CD8-positive, alpha-beta memory T cell (primary cell): Measurements from ENCODE around the gene PAIP2B. TPM values are rescaled to one million over a fixed set of nuclear protein-coding genes. Genes with fewer than 3 reads are reported as not detected.
A peak's percentile ranks its signal among the peaks of the same experiment; 100 is the strongest.

Source experiments
- CTCF ChIA-PET: fragments of 350-600 bp; sonication (Branson Sonifier 250); formaldehyde crosslinking; loops from one replicate; lab custom pipeline; 2021; ENCODE audit warnings: antibody characterized with exemption; lab: Charles Lee
- POLR2A ChIA-PET: fragments of 350-600 bp; sonication (Branson Sonifier 250); formaldehyde crosslinking; loops from one replicate; lab custom pipeline; 2021; ENCODE audit warnings: antibody characterized with exemption; lab: Charles Lee
- DNase-seq, 5 donors: peaks; one replicate each; pipeline versions ENCODE4 v3.0.0 to v3.0.0-alpha.2; 2020 to 2022; ENCODE audit warnings: mixed read lengths in 1 of 5
- H3K27ac ChIP-seq: one replicate; pipeline ENCODE4 v1.7.0; 2013; ENCODE audit warnings: low read depth, mild to moderate bottlenecking, low read length, moderate library complexity
- H3K27me3 ChIP-seq: 2 replicates; pipeline ENCODE4 v1.7.0; 2013; ENCODE audit warnings: low read length, mild to moderate bottlenecking; ENCODE audit not compliant: insufficient read depth, poor library complexity, severe bottlenecking
- H3K36me3 ChIP-seq: 2 replicates; pipeline ENCODE4 v1.7.0; 2013; ENCODE audit warnings: mild to moderate bottlenecking, low read length, moderate library complexity; ENCODE audit not compliant: insufficient read depth
- H3K4me1 ChIP-seq: 2 replicates; pipeline ENCODE4 v1.7.0; 2013; ENCODE audit warnings: mild to moderate bottlenecking, low read length, moderate library complexity; ENCODE audit not compliant: insufficient read depth
- H3K4me3 ChIP-seq: 2 replicates; pipeline ENCODE4 v1.7.0; 2013; ENCODE audit warnings: mild to moderate bottlenecking, low read length
- H3K9me3 ChIP-seq: 2 replicates; pipeline ENCODE4 v1.7.0; 2013; ENCODE audit warnings: mild to moderate bottlenecking, low read length
- H3K27ac Mint-ChIP-seq, 8 donors: one replicate each; pipeline ENCODE4 v1.8.0; 2020 to 2021; ENCODE audit warnings: mixed read lengths in 8 of 8, mild to moderate bottlenecking in 6 of 8, inconsistent platforms in 3 of 8, moderate library complexity in 3 of 8
- H3K27me3 Mint-ChIP-seq, 2 donors: one replicate each; pipeline ENCODE4 v1.8.0; 2020 to 2021; ENCODE audit warnings: mixed read lengths in 2 of 2, mild to moderate bottlenecking in 1 of 2, moderate library complexity in 1 of 2
- H3K36me3 Mint-ChIP-seq, 3 donors: one replicate each; pipeline ENCODE4 v1.8.0; 2020 to 2021; ENCODE audit warnings: mixed read lengths in 3 of 3, inconsistent platforms in 1 of 3, mild to moderate bottlenecking in 1 of 3
- H3K4me1 Mint-ChIP-seq, 3 donors: one replicate each; pipeline ENCODE4 v1.8.0; 2020 to 2021; ENCODE audit warnings: mixed read lengths in 3 of 3, inconsistent platforms in 1 of 3, mild to moderate bottlenecking in 1 of 3
- H3K4me3 Mint-ChIP-seq, 7 donors: one replicate each; pipeline ENCODE4 v1.8.0; 2020 to 2021; ENCODE audit warnings: mixed read lengths in 7 of 7, mild to moderate bottlenecking in 6 of 7, moderate library complexity in 4 of 7, inconsistent platforms in 2 of 7
- H3K9me3 Mint-ChIP-seq, 5 donors: one replicate each; pipeline ENCODE4 v1.8.0; 2020 to 2022; ENCODE audit warnings: mixed read lengths in 5 of 5, mild to moderate bottlenecking in 3 of 5, moderate library complexity in 2 of 5, inconsistent platforms in 1 of 5
- polyA plus RNA-seq: library from polyadenylated mRNA; unstranded; fragments of 300-500 nt; fragmentation: Illumina TruSeq; gene quantifications from one replicate; pipeline ENCODE4 v1.2.3, GENCODE V29; 2021
- total RNA-seq, 2 experiments: library from RNA; stranded (reverse); gene quantifications; one replicate each; pipeline ENCODE4 v1.2.3, GENCODE V29; 2021

The PAIP2B gene
- total and polyA plus RNA-seq, 3 experiments from 2014 or later, result 2.1 to 2.3 (median 2.2) TPM

- no peaks in the 10 kb centered on the region for H3K9me3 ChIP-seq
- peaks cover 5% of the 10 kb centered on the region for H3K4me1 ChIP-seq
- no peak for DNase-seq
- H3K4me3 ChIP-seq, result no peak overlapping the region
- H3K4me3 Mint-ChIP-seq, result no peak overlapping the region
- no peaks in the 10 kb centered on the region for H3K36me3 ChIP-seq
- H3K9me3 Mint-ChIP-seq, result no peaks in the 10 kb centered on the region
- ChIA-PET POLR2A (no interaction called here), CTCF (interaction anchor here (1.5 kb wide), 1 partner anchor 12 kb away, joined by 4 read pairs; no protein-coding TSS in a partner anchor)
- no peak overlapping the region for H3K27ac Mint-ChIP-seq
- peaks cover 7 to 9% (median 8%) of the 10 kb centered on the region in 3 donors for H3K4me1 Mint-ChIP-seq
- no peak overlapping the region for H3K27ac ChIP-seq
- H3K36me3 Mint-ChIP-seq, result no peaks in the 10 kb centered on the region
- H3K27me3 Mint-ChIP-seq, result peaks cover 6 to 12% of the 10 kb centered on the region in 2 donors
- no peaks in the 10 kb centered on the region for H3K27me3 ChIP-seq
Observed at GRCh38 chr2:71156573-71156972, 70.3 kb downstream of the PAIP2B start.

GRCh38 chr2:71155846-71156245 is 71.1 kb downstream of the PAIP2B start:
- Histone ChIP-seq H3K4me1 (peaks cover 5% of the 10 kb centered on the region), H3K4me3 (no peak overlapping the region), H3K36me3 (no peaks in the 10 kb centered on the region), H3K9me3 (no peaks in the 10 kb centered on the region), H3K27ac (no peak overlapping the region), H3K27me3 (no peaks in the 10 kb centered on the region)
- Mint-ChIP-seq H3K27ac (no peak overlapping the region), H3K9me3 (no peaks in the 10 kb centered on the region), H3K4me3 (no peak overlapping the region), H3K4me1 (peaks cover 7 to 9% (median 8%) of the 10 kb centered on the region in 3 donors), H3K27me3 (peaks cover 6 to 12% of the 10 kb centered on the region in 2 donors), H3K36me3 (peaks cover 0 to 5% (median 1%) of the 10 kb centered on the region in 3 donors)
- ChIA-PET CTCF (interaction anchor here (0.8 to 1.4 kb wide), 2 partner anchors 10 to 25 kb away, joined by 3 read pairs; partner anchors contain the start of gene MPHOSPH10), POLR2A (no interaction called here)
- DNase-seq, result no peak

GRCh38 chr2:71154798-71155197 is 72.1 kb downstream of the PAIP2B start:
- H3K9me3 Mint-ChIP-seq, result no peaks in the 10 kb centered on the region
- POLR2A ChIA-PET, result no interaction called here
- H3K4me1 ChIP-seq, result peaks cover 5% of the 10 kb centered on the region

GRCh38 chr2:71154279-71154678 is 72.6 kb downstream of the PAIP2B start:
- H3K36me3 Mint-ChIP-seq, result peaks cover 0 to 20% (median 6%) of the 10 kb centered on the region in 3 donors

More at GRCh38 chr2:71154798-71155197, 72.1 kb downstream of the PAIP2B start:
- no peaks in the 10 kb centered on the region for H3K27me3 ChIP-seq
- Mint-ChIP-seq H3K36me3 (peaks cover 0 to 14% (median 6%) of the 10 kb centered on the region in 3 donors), H3K4me3 (no peak overlapping the region), H3K27me3 (peaks cover 4 to 12% of the 10 kb centered on the region in 2 donors), H3K4me1 (peaks cover 7 to 9% (median 8%) of the 10 kb centered on the region in 3 donors), H3K27ac (peak overlapping the region in 2 of 8 donors; percentile 13 to 58)
- CTCF ChIA-PET, result interaction anchor here (1.4 kb wide), 2 partner anchors 24 to 54 kb away, joined by 3 to 5 read pairs; partner anchors contain the start of gene MPHOSPH10
- H3K27ac ChIP-seq, result no peak overlapping the region
- H3K9me3 ChIP-seq, result no peaks in the 10 kb centered on the region
- no peak overlapping the region for H3K4me3 ChIP-seq
- peak in 1 of 5 donors; percentile 50 for DNase-seq
- H3K36me3 ChIP-seq, result no peaks in the 10 kb centered on the region

GRCh38 chr2:71153585-71154224 is 73.2 kb downstream of the PAIP2B start:
- Mint-ChIP-seq H3K36me3 (peaks cover 0 to 25% (median 10%) of the 10 kb centered on the region in 3 donors), H3K27ac (no peak overlapping the region), H3K9me3 (no peaks in the 10 kb centered on the region), H3K4me1 (peaks cover 7 to 9% (median 8%) of the 10 kb centered on the region in 3 donors), H3K27me3 (peaks cover 4 to 12% of the 10 kb centered on the region in 2 donors), H3K4me3 (no peak overlapping the region)
- DNase-seq, result no peak
- Histone ChIP-seq H3K4me3 (no peak overlapping the region), H3K9me3 (no peaks in the 10 kb centered on the region), H3K36me3 (peaks cover 10% of the 10 kb centered on the region), H3K4me1 (peaks cover 5% of the 10 kb centered on the region), H3K27ac (no peak overlapping the region), H3K27me3 (no peaks in the 10 kb centered on the region)
- ChIA-PET POLR2A (no interaction called here), CTCF (interaction anchor here (1.4 kb wide), 1 partner anchor 52 kb away, joined by 5 read pairs; no protein-coding TSS in a partner anchor)

More at GRCh38 chr2:71154279-71154678, 72.6 kb downstream of the PAIP2B start:
- ChIA-PET CTCF (interaction anchor here (1.4 kb wide), 1 partner anchor 53 kb away, joined by 5 read pairs; no protein-coding TSS in a partner anchor), POLR2A (no interaction called here)
- peaks cover 4% of the 10 kb centered on the region for H3K36me3 ChIP-seq
- Mint-ChIP-seq H3K27me3 (peaks cover 4 to 12% of the 10 kb centered on the region in 2 donors), H3K9me3 (no peaks in the 10 kb centered on the region), H3K4me1 (peaks cover 7 to 9% (median 8%) of the 10 kb centered on the region in 3 donors), H3K4me3 (no peak overlapping the region), H3K27ac (no peak overlapping the region)
- no peak overlapping the region for H3K27ac ChIP-seq
- H3K4me3 ChIP-seq, result no peak overlapping the region
- H3K27me3 ChIP-seq, result no peaks in the 10 kb centered on the region
- DNase-seq, result no peak
- peaks cover 5% of the 10 kb centered on the region for H3K4me1 ChIP-seq
- no peaks in the 10 kb centered on the region for H3K9me3 ChIP-seq

GRCh38 chr2:71151620-71152019 is 75.3 kb downstream of the PAIP2B start:
- POLR2A ChIA-PET, result no interaction called here

GRCh38 chr2:71150082-71150816 is 76.7 kb downstream of the PAIP2B start:
- Mint-ChIP-seq H3K4me1 (no peaks in the 10 kb centered on the region), H3K36me3 (peaks cover 0 to 55% (median 21%) of the 10 kb centered on the region in 3 donors), H3K4me3 (no peak overlapping the region), H3K27me3 (no peaks in the 10 kb centered on the region), H3K27ac (peak overlapping the region in 4 of 8 donors; percentile 16 to 85 (median 47)), H3K9me3 (no peaks in the 10 kb centered on the region)
- no peak for DNase-seq
- Histone ChIP-seq H3K27me3 (no peaks in the 10 kb centered on the region), H3K4me3 (no peak overlapping the region), H3K4me1 (no peaks in the 10 kb centered on the region), H3K36me3 (peaks cover 29% of the 10 kb centered on the region), H3K27ac (no peak overlapping the region), H3K9me3 (no peaks in the 10 kb centered on the region)
- CTCF ChIA-PET, result interaction anchor here (1.6 kb wide), 1 partner anchor 77 kb away, joined by 3 read pairs; the partner anchor contains the start of gene PAIP2B
- POLR2A ChIA-PET, result no interaction called here

More at GRCh38 chr2:71151620-71152019, 75.3 kb downstream of the PAIP2B start:
- Mint-ChIP-seq H3K4me3 (no peak overlapping the region), H3K4me1 (peaks cover 0 to 2% (median 0%) of the 10 kb centered on the region in 3 donors), H3K27ac (peak overlapping the region in 2 of 8 donors; percentile 56 to 77), H3K9me3 (no peaks in the 10 kb centered on the region), H3K27me3 (peaks cover under 1 to 4% of the 10 kb centered on the region in 2 donors), H3K36me3 (peaks cover 0 to 44% (median 15%) of the 10 kb centered on the region in 3 donors)
- Histone ChIP-seq H3K4me3 (no peak overlapping the region), H3K27me3 (no peaks in the 10 kb centered on the region), H3K27ac (no peak overlapping the region), H3K36me3 (peaks cover 23% of the 10 kb centered on the region), H3K4me1 (no peaks in the 10 kb centered on the region), H3K9me3 (no peaks in the 10 kb centered on the region)
- CTCF ChIA-PET, result interaction anchor here (1.1 kb wide), 1 partner anchor 53 kb away, joined by 3 read pairs; no protein-coding TSS in a partner anchor
- DNase-seq, result no peak
